Esophagus muscularis mucosa (tissue), 4 donors: ENCODE results near the gene ATAD3B.
"Not testable (repeated sequence)": the region's sequence is repeated elsewhere in the genome, so short reads cannot be mapped to it uniquely, and the experiment has no call there.

Experiments
- EP300 ChIP-seq: sonication (generic); formaldehyde crosslinking; IDR thresholded peaks from one replicate; pipeline ENCODE4 v1.6.1; 2017; ENCODE audit warnings: antibody characterized with exemption
- POLR2A ChIP-seq: fragments of 450-650 bp; IDR thresholded peaks from one replicate; pipeline ENCODE4 v1.6.1; 2017; ENCODE audit warnings: antibody characterized with exemption, moderate library complexity, mild to moderate bottlenecking, low read depth
- TF ChIP-seq, protein P1 (sequence below), 3 experiments: fragments of 200-600 bp in 2 of 3; fragments of 450-650 bp in 1 of 3; sonication (generic) in 2 of 3; IDR thresholded peaks; one replicate each; pipeline ENCODE4 v1.5.1; 2017 to 2019; ENCODE audit warnings: antibody characterized with exemption in 3 of 3, mild to moderate bottlenecking in 2 of 3, moderate library complexity in 1 of 3

DNA sequence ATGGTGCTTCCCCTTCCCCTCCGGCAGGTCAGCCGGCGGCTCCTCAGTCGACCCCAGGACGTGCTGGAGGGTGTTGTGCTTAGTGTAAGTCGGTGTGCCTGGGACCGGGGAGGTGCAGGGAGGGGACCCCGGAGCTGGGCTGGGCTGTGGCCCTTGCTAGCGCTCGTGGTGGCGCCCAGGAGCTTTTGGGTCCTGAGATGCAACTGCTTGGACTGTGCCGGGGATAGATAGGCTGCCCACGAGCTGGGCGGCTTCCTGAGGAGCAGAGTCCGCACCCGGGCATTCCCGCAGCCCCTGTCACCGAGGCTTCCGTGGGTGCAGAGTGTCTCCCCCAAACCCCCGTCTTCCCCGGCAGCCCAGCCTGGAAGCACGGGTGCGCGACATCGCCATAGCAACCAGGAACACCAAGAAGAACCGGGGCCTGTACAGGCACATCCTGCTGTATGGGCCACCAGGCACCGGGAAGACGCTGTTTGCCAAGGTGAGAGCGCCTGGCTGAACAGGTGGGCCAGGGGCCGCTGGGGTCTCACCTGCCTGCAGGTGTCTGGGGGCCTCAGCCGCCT, 14.3 kb downstream of the ATAD3B start:
- TF ChIP-seq, protein P1, sequence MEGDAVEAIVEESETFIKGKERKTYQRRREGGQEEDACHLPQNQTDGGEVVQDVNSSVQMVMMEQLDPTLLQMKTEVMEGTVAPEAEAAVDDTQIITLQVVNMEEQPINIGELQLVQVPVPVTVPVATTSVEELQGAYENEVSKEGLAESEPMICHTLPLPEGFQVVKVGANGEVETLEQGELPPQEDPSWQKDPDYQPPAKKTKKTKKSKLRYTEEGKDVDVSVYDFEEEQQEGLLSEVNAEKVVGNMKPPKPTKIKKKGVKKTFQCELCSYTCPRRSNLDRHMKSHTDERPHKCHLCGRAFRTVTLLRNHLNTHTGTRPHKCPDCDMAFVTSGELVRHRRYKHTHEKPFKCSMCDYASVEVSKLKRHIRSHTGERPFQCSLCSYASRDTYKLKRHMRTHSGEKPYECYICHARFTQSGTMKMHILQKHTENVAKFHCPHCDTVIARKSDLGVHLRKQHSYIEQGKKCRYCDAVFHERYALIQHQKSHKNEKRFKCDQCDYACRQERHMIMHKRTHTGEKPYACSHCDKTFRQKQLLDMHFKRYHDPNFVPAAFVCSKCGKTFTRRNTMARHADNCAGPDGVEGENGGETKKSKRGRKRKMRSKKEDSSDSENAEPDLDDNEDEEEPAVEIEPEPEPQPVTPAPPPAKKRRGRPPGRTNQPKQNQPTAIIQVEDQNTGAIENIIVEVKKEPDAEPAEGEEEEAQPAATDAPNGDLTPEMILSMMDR (IDR thresholded peaks at IDR 0.05) = not testable (repeated sequence)
- not testable (repeated sequence) for TF ChIP-seq EP300, POLR2A
